ENCODE results near the gene SETDB1.
A peak's percentile ranks its signal among the peaks of the same experiment; 100 is the strongest.

The SETDB1 gene

GRCh38 chr1:151006327-151007052 is 80.3 kb downstream of the SETDB1 start, which contains the start of gene MINDY1:
MINDY1 (minus strand) TSS chr1:151006902; CDS start chr1:151002617, 4,285 bp downstream.
- DNase-seq, result peak; percentile 48 to 75

- no peak for DNase-seq
Measured at GRCh38 chr1:151007853-151008243, 81.7 kb downstream of the SETDB1 start.

DNA sequence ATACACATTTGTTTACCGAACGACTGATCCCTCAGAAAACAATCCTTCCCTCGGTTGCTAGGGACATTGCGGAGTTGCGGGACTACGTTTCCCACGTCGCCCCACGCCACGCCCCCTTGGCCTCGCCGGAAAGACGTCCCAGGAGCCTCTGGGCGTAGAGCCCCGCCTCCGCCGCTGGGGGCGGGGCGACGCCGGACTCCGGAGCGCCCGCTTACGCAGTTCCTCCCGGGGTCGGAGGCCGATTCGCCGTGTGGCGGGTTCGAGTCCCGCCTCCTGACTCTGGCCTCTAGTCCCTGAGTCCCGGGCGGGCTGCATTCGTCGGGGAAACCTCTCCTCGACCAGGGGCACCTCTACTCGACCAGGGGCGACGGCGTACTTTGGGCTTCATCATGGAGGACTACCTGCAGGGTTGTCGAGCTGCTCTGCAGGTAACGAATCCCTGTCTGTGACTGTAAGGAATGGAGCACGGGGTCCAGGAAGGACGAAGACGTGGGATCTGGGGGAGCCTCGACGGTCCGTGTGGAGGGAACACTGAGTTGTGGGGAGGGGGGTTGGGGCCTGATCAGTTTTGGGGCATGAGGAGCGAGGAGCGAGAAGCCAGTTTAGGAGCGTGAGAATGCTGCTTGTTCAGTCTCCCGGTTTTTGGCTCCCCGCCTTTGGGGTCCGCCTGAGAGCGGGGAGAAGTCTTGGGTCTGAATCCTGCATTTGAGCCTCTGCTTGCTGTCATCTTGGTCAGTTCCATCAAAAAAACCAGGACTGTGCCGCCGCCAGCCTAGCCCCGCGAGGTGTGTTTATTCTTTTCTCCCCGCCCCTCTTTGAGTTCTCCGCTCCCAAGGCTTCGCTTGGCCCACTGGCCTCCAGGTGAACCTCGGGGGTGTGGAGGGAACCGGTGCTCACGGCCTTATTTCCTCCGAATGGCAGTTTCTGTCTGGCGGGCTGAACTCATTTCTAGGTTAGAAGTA is 82.4 kb downstream of the SETDB1 start, which contains the start of gene PRUNE1:
TSS of gene PRUNE1 (plus strand) at position 206 of the 962 bp plus-strand sequence. CDS start at position 390, 184 bp downstream.
- peak; percentile 81 to 89 for DNase-seq

DNA sequence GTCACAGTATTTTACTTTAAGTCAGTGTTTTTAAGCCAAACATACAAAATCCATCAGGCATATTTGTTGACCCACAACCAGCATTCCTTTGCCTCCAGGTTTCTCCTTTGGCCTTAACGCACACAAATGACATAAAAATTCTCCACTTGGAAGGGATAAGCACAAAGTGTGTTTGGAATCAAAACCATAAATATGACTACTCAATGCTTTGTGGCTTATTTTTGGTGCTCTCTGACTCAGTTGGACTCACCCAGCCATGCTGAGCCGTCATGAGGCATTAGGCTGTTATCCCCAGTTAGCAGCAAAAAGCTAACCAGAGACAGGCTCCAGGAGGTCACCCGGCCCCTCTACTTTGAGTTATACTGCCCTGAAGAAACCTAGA is 83.0 kb downstream of the SETDB1 start:
- no peak for DNase-seq

GRCh38 chr1:151009674-151010345 is 83.6 kb downstream of the SETDB1 start:
- no peak for DNase-seq

- no peak for DNase-seq
Measured at GRCh38 chr1:151010346-151010726, 84.2 kb downstream of the SETDB1 start.

DNA sequence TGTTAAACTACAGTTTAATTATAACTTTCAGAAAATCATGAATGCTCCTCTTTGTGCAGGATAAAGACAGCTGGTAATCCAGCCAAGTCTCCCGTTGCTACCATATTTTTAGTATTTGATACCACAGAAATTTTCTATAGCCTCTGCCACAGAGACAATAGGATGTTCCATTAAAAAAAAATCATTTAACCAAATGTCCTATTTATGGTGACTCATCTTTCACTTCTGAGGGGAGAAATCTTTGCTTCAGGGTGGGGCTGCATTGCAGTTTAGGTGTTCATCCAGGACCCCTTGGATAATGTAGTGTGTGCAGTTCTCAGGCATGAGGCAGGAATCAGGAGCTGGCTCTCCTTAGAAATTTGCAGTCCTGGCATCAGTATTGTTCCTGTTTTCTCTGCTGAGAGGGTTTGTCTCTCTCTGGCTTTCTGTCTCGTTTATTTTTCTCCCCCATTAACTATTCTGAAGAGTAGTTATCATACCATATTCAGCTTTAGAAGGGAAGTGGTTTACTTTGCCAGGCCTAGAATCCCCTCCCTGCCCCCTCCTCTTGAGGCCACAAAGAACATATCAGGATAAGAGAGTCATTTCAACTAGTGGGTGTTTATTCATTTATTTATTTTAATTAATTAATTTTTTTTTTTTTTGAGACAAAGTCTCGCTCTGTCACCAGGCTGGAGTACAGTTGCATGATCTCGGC is 85.1 kb downstream of the SETDB1 start:
- peak in 1 of 2 donors; percentile 70 for DNase-seq

DNA sequence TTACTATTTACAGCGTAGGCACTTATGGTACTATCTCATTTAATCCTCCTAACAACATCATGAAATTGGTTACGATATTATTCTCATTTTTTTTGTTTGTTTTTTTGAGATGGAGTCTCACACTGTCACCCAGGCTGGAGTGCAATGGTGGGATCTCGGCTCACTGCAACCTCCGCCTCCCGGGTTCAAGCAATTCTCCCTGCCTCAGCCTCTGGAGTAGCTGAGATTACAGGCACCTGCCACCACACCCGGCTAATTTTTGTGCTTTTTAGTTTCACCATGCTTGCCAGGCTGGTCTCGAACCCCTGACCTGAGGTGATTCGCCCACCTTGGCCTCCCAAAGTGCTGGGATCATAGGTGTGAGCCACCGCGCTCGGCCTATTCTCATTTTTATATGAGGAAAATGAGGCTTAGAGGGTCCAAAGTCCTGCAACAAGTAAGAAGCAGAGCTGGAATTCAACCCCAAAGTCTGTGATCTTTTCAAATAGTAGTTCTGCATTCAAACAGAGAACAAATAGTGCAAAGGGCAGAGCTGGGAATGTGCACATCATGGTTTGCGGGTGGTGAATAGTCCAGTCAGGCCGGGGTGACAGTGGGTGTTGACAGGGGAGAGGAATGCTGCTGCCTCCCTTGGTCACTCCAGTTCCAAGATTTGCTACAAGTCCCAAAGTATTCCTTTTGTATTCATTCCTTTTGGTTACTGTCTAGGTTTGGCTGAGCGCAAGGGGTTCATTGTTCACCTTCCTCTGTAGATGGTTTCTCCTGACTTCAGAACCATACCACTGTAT is 86.7 kb downstream of the SETDB1 start:
- no peak for DNase-seq

- no peak for DNase-seq
Measured at GRCh38 chr1:151013518-151013917, 87.4 kb downstream of the SETDB1 start.

All from bone marrow (tissue), 2 donors.